Activated effector memory CD4-positive, alpha-beta T cell treated with Interleukin-2 at 50 U/mL for 16 hours (primary cell): ENCODE data around the gene NAALADL2.
"Not testable (repeated sequence)": the region's sequence is repeated elsewhere in the genome, so short reads cannot be mapped to it uniquely, and the experiment has no call there.

Experiments used
- DNase-seq: peaks from one replicate; pipeline ENCODE4 v3.0.0-alpha.2; 2020

The NAALADL2 gene

DNA sequence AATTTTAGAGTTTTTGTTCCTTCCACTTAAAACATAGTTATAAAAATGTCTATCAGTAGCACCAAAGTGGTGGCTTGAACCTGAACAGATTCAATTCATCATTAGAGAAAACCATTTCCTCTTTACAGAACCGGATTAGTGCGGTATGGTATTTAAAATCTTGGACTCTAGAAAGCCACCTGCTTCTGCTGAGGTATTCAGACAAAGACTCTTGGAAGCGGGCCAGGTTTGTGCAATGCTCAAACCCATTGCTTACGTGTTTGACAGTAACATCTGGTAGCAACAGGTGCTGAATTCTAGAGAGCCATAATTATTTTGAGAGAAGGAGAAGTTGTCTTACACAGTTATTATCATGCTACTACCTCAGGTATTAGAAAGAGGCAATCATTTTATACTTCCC is 290.5 kb downstream of the NAALADL2 start:
- no peak for DNase-seq

DNA sequence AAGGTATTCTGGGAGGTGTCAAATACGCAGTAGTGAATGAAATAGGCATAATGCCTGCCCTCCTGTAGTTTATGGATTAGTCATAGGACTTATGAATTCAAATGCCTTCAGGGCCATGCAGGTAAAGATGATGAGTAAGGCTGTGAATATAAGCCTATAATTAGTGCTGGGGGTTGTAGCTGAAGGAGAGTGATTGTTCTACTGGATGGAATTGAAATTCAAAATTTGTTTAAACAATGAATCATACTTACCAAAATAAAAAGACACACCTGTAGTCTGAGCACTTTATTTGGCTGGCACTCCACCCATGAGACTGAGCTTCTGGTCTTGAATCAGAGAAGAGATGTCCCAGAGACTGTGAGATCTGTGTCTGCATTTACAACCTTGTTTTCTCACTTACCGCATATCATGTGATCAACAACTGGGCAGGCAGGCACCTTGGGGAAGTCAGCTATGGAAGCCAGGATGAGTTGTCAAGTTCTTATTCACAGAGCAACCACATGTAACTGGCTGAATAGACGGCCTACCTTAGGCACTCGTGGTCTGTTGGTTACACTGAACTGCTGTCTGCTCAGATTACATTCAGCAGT is 291.8 kb downstream of the NAALADL2 start:
- no peak for DNase-seq

- DNase-seq = no peak
Observed at GRCh38 chr3:175153595-175153994, 294.5 kb downstream of the NAALADL2 start.

DNA sequence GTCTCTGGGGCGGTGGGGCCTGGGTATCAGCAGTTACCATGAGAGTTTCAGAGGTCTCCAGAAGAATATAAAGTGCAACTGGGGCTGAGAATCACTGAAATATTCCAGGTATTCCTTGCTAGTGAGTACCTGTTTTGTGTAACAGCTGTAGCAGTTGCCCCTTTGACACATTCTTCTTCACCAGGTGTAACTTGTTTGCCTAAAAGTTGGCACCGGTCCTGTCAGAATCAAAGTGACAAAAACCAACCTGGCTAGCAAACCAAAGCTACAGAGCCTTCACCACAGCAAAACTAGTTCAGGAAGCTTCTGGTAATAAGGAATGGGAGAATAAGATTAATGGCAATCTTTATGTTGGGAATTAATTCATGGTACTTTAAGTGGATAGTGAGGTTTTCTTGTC is 296.0 kb downstream of the NAALADL2 start:
- no peak for DNase-seq

GRCh38 chr3:175159202-175159601 is 300.1 kb downstream of the NAALADL2 start:
- no peak for DNase-seq

- no peak for DNase-seq
Observed at GRCh38 chr3:175161291-175161690, 302.2 kb downstream of the NAALADL2 start.

DNA sequence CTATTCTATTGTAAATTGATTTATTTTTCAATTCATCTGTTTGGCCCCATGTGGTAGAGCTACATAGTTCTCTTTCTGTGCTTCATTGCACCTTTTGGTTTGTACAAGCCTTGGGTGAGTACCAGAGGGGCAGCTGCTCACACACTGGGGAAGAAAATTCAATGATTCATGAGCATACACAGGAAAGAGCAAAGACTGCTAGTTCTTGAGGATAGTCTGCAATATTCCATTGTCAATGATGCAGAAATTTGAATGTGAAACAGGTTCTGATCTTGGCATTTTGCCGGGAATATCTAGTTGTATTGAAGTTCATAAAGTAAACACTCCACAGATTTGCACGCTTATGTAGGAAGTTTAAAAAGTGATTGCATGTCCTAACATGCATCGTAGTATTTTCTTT is 304.6 kb downstream of the NAALADL2 start:
- DNase-seq = no peak

DNA sequence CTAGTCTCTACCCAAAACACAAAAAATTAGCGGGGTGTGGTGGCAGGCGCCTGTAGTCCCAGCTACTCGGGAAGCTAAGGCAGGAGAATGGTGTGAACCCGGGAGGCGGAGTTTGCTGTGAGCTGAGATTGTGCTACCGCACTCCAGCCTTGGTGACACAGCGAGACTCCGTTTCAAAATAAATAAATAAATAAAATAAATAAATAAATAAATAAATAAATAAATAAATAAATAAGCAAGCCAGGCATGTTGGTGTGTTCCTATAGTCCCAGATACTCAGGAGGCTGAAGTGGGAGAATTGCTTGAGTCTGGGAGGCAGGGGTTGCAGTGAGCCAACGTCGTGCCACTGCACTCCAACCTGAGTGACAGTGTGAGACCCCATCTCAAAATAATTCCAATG is 314.0 kb downstream of the NAALADL2 start:
- not testable (repeated sequence) for DNase-seq

DNA sequence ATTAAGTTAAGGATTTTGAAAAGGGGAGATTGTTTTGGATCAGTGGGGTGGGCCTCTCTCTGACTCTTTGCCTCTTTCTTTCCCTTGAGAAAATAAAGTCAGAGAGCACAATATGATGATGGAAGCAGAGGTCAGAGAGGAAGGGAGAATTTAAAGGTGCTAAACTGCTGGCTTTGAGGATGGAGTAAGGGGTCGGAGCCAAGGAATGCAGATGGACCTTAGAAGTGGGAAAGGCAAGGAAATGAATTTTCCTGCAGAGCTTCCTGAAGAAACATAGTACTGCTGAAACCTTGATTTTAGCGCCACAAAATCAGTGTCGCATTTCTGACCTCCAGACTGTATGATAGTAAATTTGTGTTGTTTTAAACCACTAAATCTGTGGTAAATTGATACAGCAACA is 317.4 kb downstream of the NAALADL2 start:
- DNase-seq = no peak

DNA sequence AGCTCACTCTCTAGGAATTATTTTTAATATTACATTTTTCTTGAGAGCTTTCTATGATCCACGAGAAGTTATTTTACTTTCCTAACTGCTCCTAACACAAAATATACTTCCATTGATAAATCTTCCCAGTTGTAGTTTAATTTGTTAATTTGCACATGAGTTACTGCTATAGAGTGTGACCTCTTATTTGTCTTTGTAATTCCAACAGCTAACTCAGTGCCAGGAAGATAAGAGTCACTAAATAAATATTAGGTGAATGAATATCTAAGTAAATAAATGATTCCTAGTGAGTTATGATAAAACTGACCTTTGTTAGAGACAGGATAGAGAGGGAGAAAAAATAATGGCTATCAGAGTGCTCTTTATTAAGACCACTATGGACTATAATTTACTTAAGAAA is 319.9 kb downstream of the NAALADL2 start:
- no peak for DNase-seq

GRCh38 chr3:175184392-175184791 is 325.3 kb downstream of the NAALADL2 start:
- DNase-seq = no peak

GRCh38 chr3:175185903-175186302 is 326.8 kb downstream of the NAALADL2 start:
- DNase-seq = no peak

GRCh38 chr3:175186511-175186910 is 327.4 kb downstream of the NAALADL2 start:
- no peak for DNase-seq

DNA sequence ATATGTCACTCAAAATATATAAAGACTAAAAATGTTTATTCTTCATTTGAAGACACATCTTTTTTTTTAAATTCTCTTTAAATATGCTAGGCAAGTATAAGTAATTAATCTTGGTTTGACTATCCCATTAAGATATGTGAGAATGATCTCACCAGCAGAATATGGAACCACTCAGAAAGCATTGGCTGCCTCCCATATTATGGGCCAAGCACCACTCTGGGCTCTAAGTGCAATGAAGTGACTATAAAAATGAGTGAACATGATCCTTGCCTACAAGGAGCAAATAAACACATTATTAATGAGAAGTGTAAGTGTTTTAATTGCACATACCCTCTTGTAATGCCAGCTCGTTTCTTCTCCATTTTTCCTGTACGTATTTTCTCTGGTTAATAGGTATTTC is 328.5 kb downstream of the NAALADL2 start:
- DNase-seq = no peak

- no peak for DNase-seq
Observed at GRCh38 chr3:175192536-175192935, 333.4 kb downstream of the NAALADL2 start.

DNA sequence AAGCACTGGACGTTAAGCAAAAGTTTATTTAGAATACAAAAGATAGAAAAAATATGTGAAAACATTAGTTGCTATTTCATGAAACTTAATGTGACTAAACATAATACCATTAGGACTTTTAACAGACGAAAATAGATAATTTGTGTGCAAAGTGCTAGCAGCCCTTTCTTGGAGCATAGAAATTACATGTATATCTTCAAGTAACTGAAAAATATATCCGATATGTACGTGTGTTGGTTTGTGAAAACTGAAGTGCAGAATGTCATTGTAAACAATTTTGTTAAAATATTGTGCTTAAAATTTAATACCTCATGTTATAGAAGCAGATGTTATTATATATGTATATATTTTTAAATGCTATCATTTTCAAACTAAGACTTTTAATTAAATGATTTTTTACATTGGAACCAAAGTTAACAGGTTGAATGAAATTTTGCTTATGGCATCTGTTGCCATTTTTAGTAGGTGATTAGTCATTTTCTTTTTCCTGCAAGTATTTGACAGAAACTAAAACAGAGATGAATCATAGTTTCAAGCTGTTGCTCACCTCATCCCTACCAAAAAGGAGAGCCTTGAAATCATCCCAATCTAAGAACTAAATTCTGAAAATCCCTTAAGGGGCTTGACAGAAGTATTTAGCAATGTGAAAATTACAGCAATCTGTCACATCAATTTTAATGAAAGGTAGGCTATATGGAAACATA is 334.8 kb downstream of the NAALADL2 start:
- no peak for DNase-seq

DNA sequence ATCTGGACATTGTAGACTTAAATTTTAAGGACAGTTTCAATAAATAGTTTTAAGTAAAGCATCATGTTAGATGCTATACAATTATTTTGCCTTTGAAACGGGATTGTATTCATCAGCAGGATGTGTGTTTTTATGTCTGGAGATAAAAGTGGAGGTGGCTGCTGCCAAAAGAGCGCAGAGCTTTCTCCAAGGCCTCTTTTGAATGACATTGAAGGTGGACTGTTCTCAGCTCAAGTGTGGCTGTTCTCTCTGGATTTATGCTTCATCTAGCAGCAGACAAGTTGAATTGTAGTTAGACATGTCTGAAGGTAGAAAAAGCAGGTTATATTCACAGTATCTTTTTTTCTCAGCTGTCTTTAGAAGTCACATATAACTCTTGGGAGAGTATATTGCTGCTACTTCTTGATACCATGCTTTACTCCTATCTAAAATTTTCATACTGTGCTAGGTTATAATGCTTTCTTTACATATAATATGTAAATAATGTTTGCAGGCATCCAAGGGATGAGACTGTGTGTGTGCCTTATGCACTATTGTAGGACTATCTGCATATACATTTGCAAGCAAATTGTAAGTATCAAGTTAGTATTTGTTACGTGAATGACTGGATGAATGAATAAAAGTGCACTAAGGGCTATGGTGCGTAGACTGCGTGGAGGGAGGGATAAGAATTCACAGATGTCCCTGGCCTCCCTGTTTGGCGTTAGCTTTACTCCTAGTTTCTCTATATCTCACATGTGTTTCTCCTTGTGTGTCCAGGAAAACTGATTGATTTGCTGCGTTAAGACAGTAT is 340.1 kb downstream of the NAALADL2 start:
- DNase-seq = no peak

DNA sequence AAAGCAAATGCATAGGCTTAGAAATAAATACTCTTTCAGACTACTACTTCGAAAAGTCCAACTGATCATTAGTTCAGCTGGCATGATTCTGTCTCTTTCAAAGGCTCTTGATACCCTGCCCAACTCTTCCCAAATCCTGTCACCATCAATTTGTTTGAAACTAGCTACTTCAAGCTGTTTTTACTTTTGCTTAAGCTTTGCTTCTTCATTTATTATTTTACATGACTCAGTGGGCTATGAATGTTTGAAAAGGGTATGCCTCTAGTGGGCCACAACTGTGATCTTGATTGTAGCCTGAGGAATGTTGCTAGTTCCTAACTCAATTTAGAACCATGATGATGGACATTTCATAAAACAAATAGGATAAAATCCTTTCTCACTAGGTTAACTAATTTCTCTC is 340.8 kb downstream of the NAALADL2 start:
- DNase-seq = no peak

- no peak for DNase-seq
Observed at GRCh38 chr3:175200391-175201095, 341.4 kb downstream of the NAALADL2 start.

DNA sequence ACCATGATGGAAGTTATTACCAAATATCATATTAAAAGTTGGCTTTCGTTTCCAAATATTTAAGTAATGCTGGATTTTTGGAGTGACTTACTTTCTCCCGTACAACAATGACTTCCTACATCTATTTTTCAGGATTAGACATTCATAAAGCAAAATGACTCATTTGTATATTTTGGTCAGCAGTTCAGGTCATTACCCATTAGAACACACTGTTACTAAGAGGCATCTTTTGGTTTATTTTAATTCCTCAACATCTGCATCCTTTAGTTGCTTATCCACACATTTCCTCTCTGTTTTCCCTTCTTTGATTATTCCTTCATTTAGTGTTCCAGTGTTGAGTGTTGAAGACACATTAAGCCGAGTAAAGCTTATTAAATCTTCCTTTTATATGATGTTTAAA is 348.2 kb downstream of the NAALADL2 start:
- no peak for DNase-seq

DNA sequence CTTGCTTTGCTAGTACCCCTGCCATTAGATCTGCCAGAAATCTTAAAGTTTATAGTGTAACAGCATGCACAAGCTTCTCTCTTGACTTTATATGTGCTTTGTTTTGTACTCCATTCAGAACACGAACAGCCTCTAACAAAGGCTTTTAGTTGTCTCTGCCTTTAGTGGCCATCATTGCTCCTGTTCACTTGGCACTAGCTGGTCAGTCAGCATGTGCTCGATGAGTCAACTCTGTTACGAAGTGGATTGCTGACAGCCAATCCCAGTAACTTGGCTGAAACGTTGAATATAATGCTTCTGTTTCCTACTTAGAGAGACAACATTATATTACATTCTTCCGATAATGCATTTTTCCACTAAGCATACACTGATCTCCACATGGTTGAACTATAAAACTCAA is 349.2 kb downstream of the NAALADL2 start:
- no peak for DNase-seq

GRCh38 chr3:175211466-175211865 is 352.3 kb downstream of the NAALADL2 start:
- no peak for DNase-seq

DNA sequence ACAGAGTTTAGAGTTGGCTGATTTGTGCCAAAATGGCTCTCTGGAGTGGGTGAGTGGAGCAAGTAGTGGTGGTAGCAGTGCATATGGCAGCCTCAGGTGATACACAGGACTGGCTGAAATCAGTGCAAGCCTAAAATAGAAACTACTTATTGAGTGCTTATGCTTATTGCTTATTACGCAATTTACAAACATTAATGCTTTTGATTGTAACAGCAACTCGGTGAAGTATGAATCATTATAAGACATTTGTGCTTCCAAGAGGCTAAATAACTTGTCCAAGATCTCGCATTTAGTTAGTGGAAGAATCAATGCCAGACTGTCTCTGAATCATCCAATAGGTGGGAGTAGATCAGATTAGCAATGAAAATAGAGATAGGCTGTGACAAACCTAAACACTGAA is 353.8 kb downstream of the NAALADL2 start:
- DNase-seq = no peak

- DNase-seq = no peak
Observed at GRCh38 chr3:175214216-175214615, 355.1 kb downstream of the NAALADL2 start.
